GM19397 (cell line): ENCODE results near the gene ROBO1.
"Not testable (repeated sequence)": the region's sequence is repeated elsewhere in the genome, so short reads cannot be mapped to it uniquely, and the experiment has no call there.

Source experiments
- ATAC-seq: cut with Tn5 transposase; IDR thresholded peaks from one replicate; pipeline ENCODE4 v1.9.1; 2021; ENCODE audit warnings: mild to moderate bottlenecking, moderate library complexity; ENCODE audit not compliant: unreplicated experiment

ROBO1 gene

GRCh38 chr3:79558943-79559342, 208.9 kb downstream of the ROBO1 start:
- ATAC-seq: no peak

- no peak for ATAC-seq
Observed at GRCh38 chr3:79555655-79556054, 212.1 kb downstream of the ROBO1 start.

GRCh38 chr3:79551997-79552396, 215.8 kb downstream of the ROBO1 start:
- ATAC-seq: no peak

GRCh38 chr3:79551321-79551892, 216.4 kb downstream of the ROBO1 start:
- ATAC-seq: no peak

- no peak for ATAC-seq
Observed at GRCh38 chr3:79543218-79543982, 224.4 kb downstream of the ROBO1 start.

GRCh38 chr3:79534727-79535126, 233.1 kb downstream of the ROBO1 start:
- ATAC-seq: no peak

- no peak for ATAC-seq
Observed at GRCh38 chr3:79531566-79532295, 236.1 kb downstream of the ROBO1 start.

GRCh38 chr3:79521221-79521848, 246.5 kb downstream of the ROBO1 start:
- peak; percentile 59 for ATAC-seq

GRCh38 chr3:79517766-79518413, 249.9 kb downstream of the ROBO1 start:
- no peak for ATAC-seq

GRCh38 chr3:79516795-79517194, 251.0 kb downstream of the ROBO1 start:
- no peak for ATAC-seq

- no peak for ATAC-seq
Observed at GRCh38 chr3:79515072-79515471, 252.7 kb downstream of the ROBO1 start.

GRCh38 chr3:79514069-79514468, 253.7 kb downstream of the ROBO1 start:
- no peak for ATAC-seq

- ATAC-seq: no peak
Observed at GRCh38 chr3:79506751-79507150, 261.0 kb downstream of the ROBO1 start.

GRCh38 chr3:79502216-79502681, 265.5 kb downstream of the ROBO1 start:
- ATAC-seq: not testable (repeated sequence)

- ATAC-seq: no peak
Observed at GRCh38 chr3:79497447-79498111, 270.2 kb downstream of the ROBO1 start.

GRCh38 chr3:79491029-79491641, 276.7 kb downstream of the ROBO1 start:
- no peak for ATAC-seq

GRCh38 chr3:79490165-79491028, 277.4 kb downstream of the ROBO1 start:
- no peak for ATAC-seq

- ATAC-seq: no peak
Observed at GRCh38 chr3:79488407-79488806, 279.4 kb downstream of the ROBO1 start.

- no peak for ATAC-seq
Observed at GRCh38 chr3:79480746-79481145, 287.1 kb downstream of the ROBO1 start.
